Measurements from ENCODE around the gene PCBD2. TPM values are rescaled to one million over a fixed set of nuclear protein-coding genes. Genes with fewer than 3 reads are reported as not detected.
"Not testable (repeated sequence)": the region's sequence is repeated elsewhere in the genome, so short reads cannot be mapped to it uniquely, and the experiment has no call there.

PCBD2 gene
- total RNA-seq, 1 donor from 2014 or later: 7.6 TPM

DNA sequence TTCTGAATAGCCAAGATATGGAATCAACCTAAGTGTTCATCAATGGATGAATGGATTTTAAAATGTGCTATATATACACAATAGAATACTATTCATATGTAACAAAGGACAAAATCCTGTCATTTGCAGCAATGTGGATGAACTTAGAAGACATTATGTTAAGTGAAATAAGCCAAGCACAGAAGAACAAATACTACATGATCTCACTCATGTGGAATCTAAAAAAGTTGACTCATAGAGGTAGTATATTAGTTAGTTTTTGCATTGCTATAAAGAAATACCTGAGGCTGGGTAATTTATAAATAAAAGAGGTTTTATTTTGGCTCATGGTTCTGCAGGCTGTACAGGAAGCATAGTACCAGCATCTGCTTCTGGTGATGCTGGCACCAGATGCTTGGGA is 70.9 kb downstream of the PCBD2 start:
- Histone ChIP-seq H3K4me3 (no peak overlapping the region), H3K36me3 (no peaks in the 10 kb centered on the region), H3K27ac (no peak overlapping the region), H3K4me1 (no peaks in the 10 kb centered on the region), H3K9me3 (peaks cover 6 to 15% of the 10 kb centered on the region in 2 donors), H3K27me3 (no peaks in the 10 kb centered on the region)
- TF ChIP-seq, protein P1, sequence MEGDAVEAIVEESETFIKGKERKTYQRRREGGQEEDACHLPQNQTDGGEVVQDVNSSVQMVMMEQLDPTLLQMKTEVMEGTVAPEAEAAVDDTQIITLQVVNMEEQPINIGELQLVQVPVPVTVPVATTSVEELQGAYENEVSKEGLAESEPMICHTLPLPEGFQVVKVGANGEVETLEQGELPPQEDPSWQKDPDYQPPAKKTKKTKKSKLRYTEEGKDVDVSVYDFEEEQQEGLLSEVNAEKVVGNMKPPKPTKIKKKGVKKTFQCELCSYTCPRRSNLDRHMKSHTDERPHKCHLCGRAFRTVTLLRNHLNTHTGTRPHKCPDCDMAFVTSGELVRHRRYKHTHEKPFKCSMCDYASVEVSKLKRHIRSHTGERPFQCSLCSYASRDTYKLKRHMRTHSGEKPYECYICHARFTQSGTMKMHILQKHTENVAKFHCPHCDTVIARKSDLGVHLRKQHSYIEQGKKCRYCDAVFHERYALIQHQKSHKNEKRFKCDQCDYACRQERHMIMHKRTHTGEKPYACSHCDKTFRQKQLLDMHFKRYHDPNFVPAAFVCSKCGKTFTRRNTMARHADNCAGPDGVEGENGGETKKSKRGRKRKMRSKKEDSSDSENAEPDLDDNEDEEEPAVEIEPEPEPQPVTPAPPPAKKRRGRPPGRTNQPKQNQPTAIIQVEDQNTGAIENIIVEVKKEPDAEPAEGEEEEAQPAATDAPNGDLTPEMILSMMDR (IDR thresholded peaks at IDR 0.05): no peak
- intact Hi-C loops (cut with DNase I): no loop called here
- no peak for DNase-seq (ENCODE audit: low spot score in 2 of 2)

DNA sequence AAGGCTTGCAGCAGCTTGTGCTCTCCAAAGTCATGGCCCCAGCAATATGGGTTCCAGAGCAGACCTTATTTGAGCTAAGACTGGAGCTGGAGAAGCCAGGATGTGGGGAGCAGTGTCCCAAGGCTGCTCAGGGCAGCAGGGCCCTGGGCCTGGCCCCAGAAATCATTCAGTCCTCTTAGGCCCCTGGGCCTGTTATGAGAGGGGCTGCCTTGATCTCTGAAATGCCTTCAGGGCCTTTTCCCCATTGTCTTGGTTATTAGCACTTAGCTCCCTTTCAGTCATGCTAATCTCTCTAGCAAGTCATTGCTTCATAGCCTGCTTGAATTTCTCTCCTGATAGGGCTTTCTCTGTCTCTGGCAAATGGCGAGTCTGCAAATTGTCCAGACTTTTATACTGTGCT is 71.9 kb downstream of the PCBD2 start:
- no peak for DNase-seq (ENCODE audit: low spot score in 2 of 2)
- Histone ChIP-seq H3K36me3 (no peaks in the 10 kb centered on the region), H3K27me3 (no peaks in the 10 kb centered on the region), H3K9me3 (peaks cover 16 to 20% of the 10 kb centered on the region in 2 donors), H3K4me1 (no peaks in the 10 kb centered on the region), H3K4me3 (no peak overlapping the region), H3K27ac (no peak overlapping the region)
- TF ChIP-seq, protein P1 (IDR thresholded peaks at IDR 0.05): no peak
- intact Hi-C loops (cut with DNase I): no loop called here

DNA sequence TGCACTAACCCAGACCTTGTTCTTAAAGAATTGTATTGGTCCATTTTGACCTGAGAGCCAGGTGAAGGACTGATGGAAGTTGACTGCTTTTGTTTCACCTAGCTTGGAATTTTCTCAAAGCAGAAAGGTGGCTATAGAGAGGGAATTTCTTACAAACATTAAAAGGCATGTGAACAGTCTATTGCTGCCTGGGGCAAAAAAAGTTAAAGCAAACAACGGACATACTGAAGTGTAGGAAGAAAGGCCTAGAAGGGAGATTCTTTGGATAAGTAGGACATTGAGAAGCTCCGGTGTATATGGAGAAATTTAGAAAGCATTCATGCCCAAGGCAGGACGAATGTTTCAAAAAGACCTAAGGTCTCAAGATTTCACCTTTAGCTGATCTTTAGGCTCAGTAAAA is 74.5 kb downstream of the PCBD2 start:
- intact Hi-C loops (cut with DNase I): no loop called here
- Histone ChIP-seq H3K27me3 (no peaks in the 10 kb centered on the region), H3K4me1 (no peaks in the 10 kb centered on the region), H3K36me3 (no peaks in the 10 kb centered on the region), H3K27ac (no peak overlapping the region), H3K9me3 (peaks cover 22 to 36% of the 10 kb centered on the region in 2 donors), H3K4me3 (no peak overlapping the region)
- TF ChIP-seq, protein P1 (IDR thresholded peaks at IDR 0.05): no peak
- DNase-seq (ENCODE audit: low spot score in 2 of 2): no peak

DNA sequence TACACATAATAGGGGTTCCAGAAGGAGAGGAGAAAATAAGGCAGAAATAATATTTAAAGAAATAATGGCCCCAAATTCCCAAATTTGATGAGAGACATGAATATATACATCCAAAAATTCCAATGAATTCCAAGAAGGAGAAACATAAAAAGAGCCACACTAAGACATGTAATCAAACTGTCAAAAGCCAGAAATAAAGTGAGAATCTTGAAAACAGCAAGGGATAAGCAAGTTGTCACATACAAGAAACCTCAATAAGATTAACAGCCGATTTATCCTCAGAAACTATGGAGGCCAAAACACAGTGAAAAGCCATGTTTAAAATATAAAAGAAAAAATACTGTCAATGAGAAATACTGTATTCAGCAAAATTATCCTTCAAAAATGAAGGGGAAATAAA is 77.3 kb downstream of the PCBD2 start:
- TF ChIP-seq, protein P1 (IDR thresholded peaks at IDR 0.05): no peak
- intact Hi-C loops (cut with DNase I): no loop called here
- Histone ChIP-seq H3K9me3 (peaks cover 22 to 35% of the 10 kb centered on the region in 2 donors), H3K4me3 (no peak overlapping the region), H3K4me1 (no peaks in the 10 kb centered on the region), H3K27me3 (no peaks in the 10 kb centered on the region), H3K27ac (no peak overlapping the region), H3K36me3 (no peaks in the 10 kb centered on the region)
- no peak for DNase-seq (ENCODE audit: low spot score in 2 of 2)

DNA sequence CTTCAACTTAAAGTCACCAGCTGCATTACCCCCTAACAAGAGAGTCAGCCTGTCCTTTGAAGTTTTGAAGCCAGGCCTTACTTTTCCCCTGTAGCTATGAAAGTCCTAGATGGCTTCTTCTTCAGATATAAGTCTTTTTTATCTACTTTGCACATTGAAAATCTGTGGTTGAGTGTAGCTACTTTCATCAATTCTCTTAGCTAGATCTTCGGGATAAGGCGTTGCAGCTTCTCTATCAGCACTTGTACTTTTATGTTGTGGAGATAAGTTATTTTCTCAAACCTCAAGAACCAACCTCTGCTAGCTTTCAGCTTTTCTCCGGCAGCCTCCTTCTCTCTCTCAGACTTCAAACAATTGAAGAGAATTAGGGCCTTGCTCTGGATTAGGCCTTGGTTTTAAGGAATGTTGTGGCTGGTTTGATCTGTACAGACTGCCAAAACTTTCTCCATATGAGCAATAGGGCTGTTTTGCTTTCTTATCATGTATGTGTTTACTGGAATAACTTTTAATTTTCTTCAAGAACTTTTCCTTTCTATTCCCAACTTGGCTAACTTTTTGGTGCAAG is 84.4 kb downstream of the PCBD2 start:
- DNase-seq (ENCODE audit: low spot score in 2 of 2): no peak
- no peaks in the 10 kb centered on the region for H3K4me1 ChIP-seq
- TF ChIP-seq, protein P1 (IDR thresholded peaks at IDR 0.05): no peak
- intact Hi-C loops (cut with DNase I): no loop called here
- no peaks in the 10 kb centered on the region for H3K9me3 ChIP-seq
- H3K27me3 ChIP-seq: no peaks in the 10 kb centered on the region
- no peak overlapping the region for H3K4me3 ChIP-seq
- H3K27ac ChIP-seq: no peak overlapping the region
- H3K36me3 ChIP-seq: no peaks in the 10 kb centered on the region

DNA sequence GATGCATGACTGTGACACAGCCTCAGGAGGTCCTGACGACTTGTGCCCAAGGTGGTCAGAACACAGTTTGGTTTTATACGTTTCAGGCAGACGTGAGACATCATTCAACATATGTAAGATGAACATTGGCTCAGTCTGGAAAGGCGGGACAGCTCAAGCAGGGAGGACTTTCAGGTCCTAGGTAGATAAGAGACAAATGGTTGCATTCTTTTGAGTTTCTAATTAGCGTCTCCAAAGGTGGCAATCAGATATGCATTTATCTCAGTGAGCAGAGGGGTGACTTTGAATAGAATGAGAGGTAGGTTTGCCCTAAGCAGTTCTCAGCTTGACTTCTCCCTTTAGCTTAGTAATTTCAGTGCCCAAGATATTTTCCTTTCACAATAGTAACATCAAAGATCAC is 85.3 kb downstream of the PCBD2 start:
- H3K9me3 ChIP-seq; intact Hi-C loops (cut with DNase I); H3K27me3 ChIP-seq; H3K4me3 ChIP-seq; DNase-seq (ENCODE audit: low spot score in 2 of 2); H3K4me1 ChIP-seq; H3K27ac ChIP-seq; H3K36me3 ChIP-seq: not testable (repeated sequence)
